ENCODE data around the gene MT1M. TPM values are rescaled to one million over a fixed set of nuclear protein-coding genes. Genes with fewer than 3 reads are reported as not detected.
"Not testable (repeated sequence)": the region's sequence is repeated elsewhere in the genome, so short reads cannot be mapped to it uniquely, and the experiment has no call there.

Gene MT1M
- total RNA-seq, 1 experiment from 2014 or later = 0.49 TPM

DNA sequence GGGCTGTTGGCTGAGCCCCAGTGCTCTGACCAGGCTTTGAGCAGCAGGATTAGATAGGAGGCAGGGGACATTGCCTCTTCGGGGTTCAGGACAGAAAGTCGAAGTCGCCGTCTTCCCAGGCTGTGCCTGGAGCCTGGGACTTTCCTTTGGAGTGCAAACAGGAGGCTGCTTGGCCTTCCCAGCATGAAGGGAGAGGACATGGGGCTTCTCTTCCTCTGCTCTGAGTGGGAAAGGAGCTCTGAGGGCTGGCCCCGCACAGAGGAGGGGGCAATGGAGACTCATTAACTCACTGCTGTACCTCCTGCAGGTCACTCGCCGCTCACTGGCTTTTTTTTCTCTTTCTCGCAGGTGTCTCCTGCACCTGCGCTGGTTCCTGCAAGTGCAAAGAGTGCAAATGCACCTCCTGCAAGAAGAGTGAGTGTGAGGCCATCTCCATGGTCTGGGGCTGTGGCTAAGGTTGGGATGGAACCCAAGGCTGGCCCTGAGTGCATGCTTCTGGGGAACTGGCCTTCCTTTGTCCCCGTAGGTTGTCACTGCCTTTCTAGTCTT, 25.9 kb downstream of the MT1M start:
- no peak overlapping the region for H3K27ac ChIP-seq (ENCODE audit: low read depth, low read length, poor library complexity, severe bottlenecking)
- intact Hi-C loops (cut with micrococcal nuclease; ENCODE audit: unreplicated experiment) = no loop called here
- TSS peak; percentile 84 for BruUV-seq (replicated peaks)
- H3K9me3 ChIP-seq (ENCODE audit: low read depth, low read length, poor library complexity, severe bottlenecking) = no peaks in the 10 kb centered on the region
- H3K4me1 ChIP-seq (ENCODE audit: insufficient read depth, low read length, poor library complexity, severe bottlenecking) = no peaks in the 10 kb centered on the region
- CTCF ChIA-PET = no interaction called here
- POLR2A ChIA-PET (ENCODE audit: low non-redundant PET) = no interaction called here
- no peak for DNase-seq (ENCODE audit: low spot score)
- TF ChIP-seq EZH2 (IDR thresholded peaks at IDR 0.05; ENCODE audit: borderline replicate concordance, low read depth, low read length, poor library complexity, severe bottlenecking) (no peak), CTCF (conservative IDR thresholded peaks at IDR 0.05; ENCODE audit: low read depth, low read length) (no peak)
- H3K4me3 ChIP-seq (ENCODE audit: low read depth, low read length, poor library complexity, severe bottlenecking) = peak overlapping the region; percentile 66
- H3K27me3 ChIP-seq (replicated peaks; ENCODE audit: insufficient read depth, low read depth, low read length, poor library complexity) = peaks cover 12% of the 10 kb centered on the region
- H3K36me3 ChIP-seq (ENCODE audit: insufficient read depth, low read length, poor library complexity, severe bottlenecking) = no peaks in the 10 kb centered on the region

DNA sequence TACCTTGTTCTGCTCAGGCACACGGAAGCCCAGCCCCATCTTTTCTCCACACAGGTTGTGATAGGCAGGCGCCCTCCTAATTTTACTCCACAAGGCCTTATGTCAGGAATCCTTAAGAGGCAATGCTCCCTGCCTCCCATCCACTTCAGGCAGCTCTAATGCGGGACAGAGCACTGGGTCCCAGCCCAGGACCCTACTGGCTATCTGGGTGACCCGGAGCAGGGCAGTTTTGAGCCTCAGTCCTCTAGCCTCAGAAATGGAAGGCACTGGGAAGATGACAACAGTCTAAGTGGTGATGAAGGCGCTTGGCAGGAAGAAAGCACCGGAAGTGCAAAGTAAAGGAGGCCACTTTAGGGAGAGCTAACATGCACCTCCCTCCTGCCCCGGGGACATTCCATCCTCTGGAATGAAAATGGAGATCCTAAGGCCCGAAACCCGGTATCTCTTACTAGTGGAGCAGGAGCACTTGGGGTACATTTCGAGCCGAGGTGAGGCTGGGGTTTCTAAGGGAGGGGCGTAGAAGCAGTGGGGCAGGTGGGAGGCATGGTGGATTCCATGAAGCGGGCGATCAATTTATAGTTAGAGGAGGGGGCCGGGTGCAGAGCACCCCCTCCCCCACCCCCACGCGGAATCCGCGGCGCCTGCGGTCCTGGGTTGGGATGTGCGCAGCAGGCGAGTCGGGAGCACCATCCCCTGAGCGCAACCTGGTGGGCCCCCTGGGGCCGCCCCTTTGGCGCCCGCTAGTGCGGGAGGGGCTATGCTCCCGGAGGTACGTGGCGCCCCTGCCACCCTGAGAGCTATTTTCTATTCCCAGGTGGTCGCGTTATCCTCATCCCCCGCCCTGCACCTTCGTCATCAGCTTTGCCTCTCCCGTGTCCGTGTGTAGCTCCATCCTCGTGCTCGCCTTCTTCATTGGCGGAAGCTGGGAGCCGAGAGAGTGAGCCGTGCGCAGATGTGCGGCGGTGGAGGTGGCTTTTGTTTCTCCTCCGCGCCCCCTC, 30.2 kb downstream of the MT1M start:
- Histone ChIP-seq H3K4me3 (ENCODE audit: low read depth, low read length, poor library complexity, severe bottlenecking) (peak overlapping the region; percentile 15), H3K27ac (ENCODE audit: low read depth, low read length, poor library complexity, severe bottlenecking) (no peak overlapping the region), H3K9me3 (ENCODE audit: low read depth, low read length, poor library complexity, severe bottlenecking) (no peaks in the 10 kb centered on the region), H3K4me1 (ENCODE audit: insufficient read depth, low read length, poor library complexity, severe bottlenecking) (no peaks in the 10 kb centered on the region), H3K27me3 (replicated peaks; ENCODE audit: insufficient read depth, low read depth, low read length, poor library complexity) (peaks cover 25% of the 10 kb centered on the region), H3K36me3 (ENCODE audit: insufficient read depth, low read length, poor library complexity, severe bottlenecking) (no peaks in the 10 kb centered on the region)
- ChIA-PET POLR2A (ENCODE audit: low non-redundant PET) (no interaction called here), CTCF (no interaction called here)
- DNase-seq (ENCODE audit: low spot score) = no peak
- intact Hi-C loops (cut with micrococcal nuclease; ENCODE audit: unreplicated experiment) = no loop called here
- no peak for TF ChIP-seq CTCF (conservative IDR thresholded peaks at IDR 0.05; ENCODE audit: low read depth, low read length)
- no peak for TF ChIP-seq EZH2 (IDR thresholded peaks at IDR 0.05; ENCODE audit: borderline replicate concordance, low read depth, low read length, poor library complexity, severe bottlenecking)
- no TSS peak for BruUV-seq (replicated peaks)

GRCh38 chr16:56664506-56664905, 32.0 kb downstream of the MT1M start:
- TF ChIP-seq EZH2 (IDR thresholded peaks at IDR 0.05; ENCODE audit: borderline replicate concordance, low read depth, low read length, poor library complexity, severe bottlenecking) = no peak
- no peak for TF ChIP-seq CTCF (conservative IDR thresholded peaks at IDR 0.05; ENCODE audit: low read depth, low read length)
- intact Hi-C loops (cut with micrococcal nuclease; ENCODE audit: unreplicated experiment) = no loop called here
- no peaks in the 10 kb centered on the region for H3K36me3 ChIP-seq (ENCODE audit: insufficient read depth, low read length, poor library complexity, severe bottlenecking)
- BruUV-seq (replicated peaks) = no TSS peak
- H3K4me3 ChIP-seq (ENCODE audit: low read depth, low read length, poor library complexity, severe bottlenecking) = no peak overlapping the region
- H3K27ac ChIP-seq (ENCODE audit: low read depth, low read length, poor library complexity, severe bottlenecking) = no peak overlapping the region
- H3K4me1 ChIP-seq (ENCODE audit: insufficient read depth, low read length, poor library complexity, severe bottlenecking) = no peaks in the 10 kb centered on the region
- H3K27me3 ChIP-seq (replicated peaks; ENCODE audit: insufficient read depth, low read depth, low read length, poor library complexity) = peaks cover 43% of the 10 kb centered on the region
- CTCF ChIA-PET = no interaction called here
- no peak for DNase-seq (ENCODE audit: low spot score)
- POLR2A ChIA-PET (ENCODE audit: low non-redundant PET) = no interaction called here
- H3K9me3 ChIP-seq (ENCODE audit: low read depth, low read length, poor library complexity, severe bottlenecking) = no peaks in the 10 kb centered on the region

DNA sequence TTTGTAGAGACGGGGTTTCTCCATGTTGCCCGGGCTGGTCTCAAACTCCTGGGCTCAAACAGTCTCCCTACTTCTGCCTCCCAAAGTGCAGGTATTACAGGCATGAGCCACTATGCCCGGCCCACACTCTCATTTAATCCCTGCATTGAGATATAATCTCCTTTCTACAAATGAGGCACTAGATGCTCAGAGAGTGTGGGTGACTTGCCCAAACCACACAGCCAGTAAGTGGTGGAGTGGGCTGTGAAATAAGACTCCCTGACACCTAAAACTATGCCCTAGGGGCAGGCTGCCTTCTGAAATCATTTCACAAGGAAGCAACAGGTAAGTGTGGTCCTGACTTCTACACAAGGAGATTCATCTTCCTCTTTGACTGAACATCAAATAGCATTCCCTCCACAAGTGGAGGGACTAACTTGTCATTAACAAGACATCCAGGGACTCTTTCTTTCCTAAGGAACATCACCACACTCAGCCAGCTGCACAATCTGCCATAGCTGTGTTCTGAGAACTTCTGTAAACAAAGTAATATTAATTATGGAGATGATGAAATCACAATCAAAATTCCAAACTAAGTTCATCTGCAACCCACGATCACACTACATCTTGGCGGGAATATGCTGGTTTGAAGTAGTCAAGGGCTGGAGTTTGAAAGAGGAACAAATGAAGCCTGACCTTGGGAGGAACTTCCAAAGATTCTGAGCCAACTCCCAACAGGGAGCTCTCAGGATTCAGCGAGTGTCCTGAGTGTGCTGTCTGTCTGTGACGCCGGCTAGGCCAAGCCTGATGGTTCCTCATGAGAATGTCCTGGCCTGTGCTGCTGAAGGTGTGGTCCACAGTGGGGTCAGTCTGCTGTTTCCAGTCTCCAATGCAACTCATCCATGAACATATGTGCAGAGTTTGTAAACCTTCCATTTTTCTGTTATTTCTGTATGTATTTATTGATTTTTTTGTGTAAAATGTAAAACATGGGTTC, 33.1 kb downstream of the MT1M start:
- DNase-seq (ENCODE audit: low spot score); POLR2A ChIA-PET (ENCODE audit: low non-redundant PET); H3K4me1 ChIP-seq (ENCODE audit: insufficient read depth, low read length, poor library complexity, severe bottlenecking); H3K36me3 ChIP-seq (ENCODE audit: insufficient read depth, low read length, poor library complexity, severe bottlenecking); CTCF ChIA-PET; H3K9me3 ChIP-seq (ENCODE audit: low read depth, low read length, poor library complexity, severe bottlenecking); H3K4me3 ChIP-seq (ENCODE audit: low read depth, low read length, poor library complexity, severe bottlenecking); intact Hi-C loops (cut with micrococcal nuclease; ENCODE audit: unreplicated experiment); BruUV-seq (replicated peaks); H3K27ac ChIP-seq (ENCODE audit: low read depth, low read length, poor library complexity, severe bottlenecking): not testable (repeated sequence)
- peaks cover 50% of the 10 kb centered on the region for H3K27me3 ChIP-seq (replicated peaks; ENCODE audit: insufficient read depth, low read depth, low read length, poor library complexity)
